Colonic mucosa (tissue), 4 donors: Measurements from ENCODE around the gene IPO8. TPM values are rescaled to one million over a fixed set of nuclear protein-coding genes. Genes with fewer than 3 reads are reported as not detected.

Source experiments
- DNase-seq: peaks from one replicate; pipeline ENCODE4 v3.0.0-alpha.2; 2020
- H3K27ac ChIP-seq: fragments of 200-600 bp; one replicate; pipeline ENCODE4 v1.8.0; 2021
- H3K27me3 ChIP-seq: fragments of 200-600 bp; one replicate; pipeline ENCODE4 v1.8.0; 2021
- H3K36me3 ChIP-seq: fragments of 200-600 bp; one replicate; pipeline ENCODE4 v1.8.0; 2021
- H3K4me1 ChIP-seq: fragments of 200-600 bp; one replicate; pipeline ENCODE4 v1.8.0; 2021; ENCODE audit warnings: mild to moderate bottlenecking
- H3K4me3 ChIP-seq: fragments of 200-600 bp; one replicate; pipeline ENCODE4 v1.8.0; 2021
- H3K9ac ChIP-seq, 2 donors: one replicate each; pipeline ENCODE4 v1.7.0; 2013; ENCODE audit warnings: control low read depth in 2 of 2, low read depth in 2 of 2, low read length in 2 of 2
- H3K9me3 ChIP-seq: fragments of 200-600 bp; one replicate; pipeline ENCODE4 v1.8.0; 2021
- intact Hi-C: fragments of 100-400 bp; cut with DNase I; formaldehyde crosslinking; loops from one replicate; pipeline ENCODE4 v1.14.1; 2022
- total RNA-seq, 2 donors: library from RNA; stranded (reverse); fragmentation: NEBNext Ultra II Directional in 1 of 2; extraction: Animal tissue kit (Norgen Biotek cat#: 25700) in 1 of 2; gene quantifications; one replicate each; pipeline ENCODE4 v1.2.1, GENCODE V29; 2021
- TF ChIP-seq, protein P1 (sequence below): fragments of 200-600 bp; IDR thresholded peaks from one replicate; pipeline ENCODE4 v1.8.0; 2022; ENCODE audit warnings: antibody characterized with exemption, mild to moderate bottlenecking
- donor health status: healthy.
- donor health status: DM: no; HTN: no; CAD: no.
- donor health status: DM: no; HTN: no; CAD: no.

The IPO8 gene
- 10 to 100 TPM; 55.2 to 57.2 TPM for total RNA-seq

DNA sequence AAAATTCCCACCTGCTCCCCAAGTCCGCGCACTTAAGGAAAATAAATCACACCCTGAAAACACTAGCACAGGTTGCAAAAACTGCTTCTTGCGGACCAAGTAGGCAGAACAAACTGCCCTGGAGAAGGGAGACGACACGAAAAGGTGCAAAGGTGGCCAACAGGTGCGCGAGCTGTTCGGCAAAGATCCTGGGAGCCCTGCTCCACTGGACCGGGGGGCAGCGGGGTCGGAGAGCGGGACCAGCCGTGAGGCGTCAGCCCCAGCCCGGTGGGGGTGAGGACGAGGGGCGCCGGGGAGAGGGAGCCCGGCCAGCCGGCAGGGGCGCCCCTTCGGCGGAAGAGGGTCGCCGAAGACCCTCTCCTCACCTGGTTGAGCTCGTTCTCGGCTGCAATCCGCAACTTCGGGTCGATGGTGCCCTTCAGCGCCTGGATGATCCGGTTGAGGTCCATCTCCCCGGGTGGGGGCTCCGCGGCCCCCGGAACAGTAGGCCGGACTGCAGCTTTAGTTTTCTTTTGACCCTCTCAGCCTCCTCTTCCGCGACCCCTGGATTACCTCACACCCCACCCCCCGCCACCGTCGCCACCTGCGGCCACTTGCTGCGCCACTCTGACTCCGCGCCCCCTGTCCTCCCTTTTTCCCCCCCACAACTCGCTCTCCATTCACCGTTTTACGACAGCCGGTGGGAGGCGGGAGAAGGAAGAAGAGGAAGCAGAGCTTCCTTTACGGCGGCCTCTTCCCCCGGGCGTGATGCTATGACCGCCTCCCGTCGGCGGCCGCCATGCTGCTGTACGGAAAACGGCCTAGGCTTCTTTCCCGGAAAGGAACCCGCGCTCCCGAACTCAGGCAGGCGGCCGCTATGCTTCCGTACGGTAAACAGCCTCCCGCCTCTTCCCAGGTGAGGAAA lies at the start of gene IPO8:
Gene IPO8 (minus strand): TSS at position 671 of the 904 bp plus-strand sequence. CDS start 222 bp downstream, at position 449.
- DNase-seq: peak; percentile 95
- intact Hi-C loops: loop anchor here (10.0 kb wide), 1 partner anchor 59 kb away; the partner anchor contains the start of gene CAPRIN2
- Histone ChIP-seq H3K27me3 (no peaks in the 10 kb centered on the region), H3K4me3 (peak within 1 kb of the TSS; percentile 79), H3K9ac (peak within 1 kb of the TSS; percentile 92 to 99), H3K27ac (peak within 1 kb of the TSS; percentile 63), H3K4me1 (no peaks in the 10 kb centered on the region), H3K9me3 (no peaks in the 10 kb centered on the region), H3K36me3 (no peaks in the 10 kb centered on the region)
- TF ChIP-seq, protein P1, sequence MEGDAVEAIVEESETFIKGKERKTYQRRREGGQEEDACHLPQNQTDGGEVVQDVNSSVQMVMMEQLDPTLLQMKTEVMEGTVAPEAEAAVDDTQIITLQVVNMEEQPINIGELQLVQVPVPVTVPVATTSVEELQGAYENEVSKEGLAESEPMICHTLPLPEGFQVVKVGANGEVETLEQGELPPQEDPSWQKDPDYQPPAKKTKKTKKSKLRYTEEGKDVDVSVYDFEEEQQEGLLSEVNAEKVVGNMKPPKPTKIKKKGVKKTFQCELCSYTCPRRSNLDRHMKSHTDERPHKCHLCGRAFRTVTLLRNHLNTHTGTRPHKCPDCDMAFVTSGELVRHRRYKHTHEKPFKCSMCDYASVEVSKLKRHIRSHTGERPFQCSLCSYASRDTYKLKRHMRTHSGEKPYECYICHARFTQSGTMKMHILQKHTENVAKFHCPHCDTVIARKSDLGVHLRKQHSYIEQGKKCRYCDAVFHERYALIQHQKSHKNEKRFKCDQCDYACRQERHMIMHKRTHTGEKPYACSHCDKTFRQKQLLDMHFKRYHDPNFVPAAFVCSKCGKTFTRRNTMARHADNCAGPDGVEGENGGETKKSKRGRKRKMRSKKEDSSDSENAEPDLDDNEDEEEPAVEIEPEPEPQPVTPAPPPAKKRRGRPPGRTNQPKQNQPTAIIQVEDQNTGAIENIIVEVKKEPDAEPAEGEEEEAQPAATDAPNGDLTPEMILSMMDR: peak; percentile 16

DNA sequence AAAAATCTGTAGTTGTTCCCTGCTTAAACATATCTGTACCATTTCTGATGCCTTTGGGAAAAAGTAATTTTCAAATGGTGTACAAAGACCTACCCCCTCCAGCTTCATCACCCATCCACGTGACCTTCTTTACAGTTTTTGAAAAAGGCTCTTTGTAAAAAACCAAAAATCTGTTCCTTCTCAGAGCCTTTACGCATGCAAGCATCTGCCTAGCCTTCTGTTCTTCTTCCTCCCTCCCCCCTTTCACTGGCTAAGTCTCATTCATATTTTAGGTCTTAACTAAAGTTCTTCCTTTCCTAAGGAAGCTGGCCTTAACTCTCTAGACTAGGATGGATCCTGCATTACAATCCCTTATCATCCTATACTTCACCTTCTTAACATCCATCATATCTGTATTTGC lies 48.7 kb upstream of the IPO8 start:
- Histone ChIP-seq H3K9ac (no peak overlapping the region), H3K36me3 (no peaks in the 10 kb centered on the region), H3K4me1 (no peaks in the 10 kb centered on the region), H3K27me3 (no peaks in the 10 kb centered on the region), H3K9me3 (no peaks in the 10 kb centered on the region), H3K4me3 (no peak overlapping the region), H3K27ac (no peak overlapping the region)
- DNase-seq: no peak
- intact Hi-C loops: no loop called here
- TF ChIP-seq, protein P1: no peak

DNA sequence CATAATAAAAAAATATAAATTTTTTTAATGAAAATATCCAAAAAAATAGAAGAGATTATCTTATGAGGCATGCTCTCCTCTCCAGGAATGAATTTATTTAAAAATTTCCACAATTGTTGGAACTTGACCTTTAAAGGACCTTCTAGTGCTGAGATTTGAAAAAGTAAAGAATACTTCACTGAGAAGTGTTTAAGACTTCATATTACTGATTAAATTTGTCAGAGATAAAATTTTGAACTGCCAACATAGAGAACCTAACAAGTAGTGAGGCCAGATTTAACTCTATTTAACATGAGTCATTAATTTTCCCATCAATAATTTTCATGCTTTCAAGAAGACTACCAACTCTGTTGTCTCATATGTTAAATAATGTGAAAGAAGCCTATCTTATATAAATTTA lies 44.6 kb upstream of the IPO8 start:
- Histone ChIP-seq H3K4me3 (no peak overlapping the region), H3K9me3 (no peaks in the 10 kb centered on the region), H3K9ac (no peak overlapping the region), H3K27ac (no peak overlapping the region), H3K4me1 (no peaks in the 10 kb centered on the region), H3K27me3 (no peaks in the 10 kb centered on the region), H3K36me3 (no peaks in the 10 kb centered on the region)
- DNase-seq: no peak
- intact Hi-C loops: no loop called here
- TF ChIP-seq, protein P1: no peak

DNA sequence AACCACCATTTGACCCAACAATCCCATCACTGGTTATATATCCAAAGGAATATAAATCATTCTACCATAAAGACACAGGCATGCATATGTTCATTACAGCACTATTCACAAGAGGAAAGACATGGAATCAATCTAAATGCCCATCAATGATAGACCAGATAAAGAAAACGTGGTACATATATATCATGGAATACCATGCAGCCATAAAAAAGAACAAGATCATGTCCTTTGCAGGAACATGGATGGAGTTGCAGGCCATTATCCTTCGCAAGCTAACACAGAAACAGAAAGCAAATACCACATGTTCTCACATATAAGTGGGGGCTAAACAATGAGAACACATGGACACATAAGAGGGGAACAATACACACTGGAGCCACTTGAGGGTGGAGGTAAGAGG lies 43.4 kb upstream of the IPO8 start:
- Histone ChIP-seq H3K9me3 (no peaks in the 10 kb centered on the region), H3K4me1 (no peaks in the 10 kb centered on the region), H3K4me3 (no peak overlapping the region), H3K27ac (no peak overlapping the region), H3K27me3 (no peaks in the 10 kb centered on the region), H3K36me3 (no peaks in the 10 kb centered on the region), H3K9ac (no peak overlapping the region)
- TF ChIP-seq, protein P1: no peak
- no peak for DNase-seq
- intact Hi-C loops: no loop called here

DNA sequence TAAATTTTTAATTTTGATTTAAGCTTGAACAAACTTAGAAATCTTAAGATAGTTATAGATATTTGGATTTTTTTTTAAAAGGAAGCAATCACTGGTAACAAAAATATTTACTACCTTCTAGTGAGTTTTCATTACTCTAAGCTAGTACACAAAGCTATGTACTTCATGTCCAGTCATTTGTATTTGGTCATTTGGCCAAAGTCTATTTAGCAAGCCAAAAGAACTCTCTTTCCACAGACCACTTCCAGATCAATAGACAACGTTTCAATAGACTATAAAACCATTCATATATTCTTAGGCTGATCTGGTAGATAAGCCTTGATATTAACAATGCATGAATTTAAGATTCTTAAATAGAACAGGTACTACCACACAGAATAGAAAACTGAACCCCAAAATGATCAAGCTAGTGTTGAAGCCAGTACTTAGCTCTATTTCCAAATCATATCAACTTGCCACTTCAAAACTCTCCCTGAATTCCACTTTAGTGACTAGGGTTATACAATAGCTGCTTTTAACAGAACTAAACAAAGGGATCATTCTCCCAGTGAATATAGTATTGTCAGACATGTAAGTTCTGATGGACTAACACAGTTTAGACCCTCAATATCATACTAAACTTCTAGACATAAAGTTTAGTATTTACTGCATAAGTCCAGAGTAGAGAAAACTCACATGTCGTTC lies 37.4 kb upstream of the IPO8 start:
- Histone ChIP-seq H3K36me3 (no peaks in the 10 kb centered on the region), H3K27me3 (no peaks in the 10 kb centered on the region), H3K9ac (no peak overlapping the region), H3K4me3 (no peak overlapping the region), H3K27ac (no peak overlapping the region), H3K4me1 (no peaks in the 10 kb centered on the region), H3K9me3 (no peaks in the 10 kb centered on the region)
- TF ChIP-seq, protein P1: no peak
- no peak for DNase-seq
- intact Hi-C loops: no loop called here
